ENCODE results near the gene PER2.

Gene PER2

DNA sequence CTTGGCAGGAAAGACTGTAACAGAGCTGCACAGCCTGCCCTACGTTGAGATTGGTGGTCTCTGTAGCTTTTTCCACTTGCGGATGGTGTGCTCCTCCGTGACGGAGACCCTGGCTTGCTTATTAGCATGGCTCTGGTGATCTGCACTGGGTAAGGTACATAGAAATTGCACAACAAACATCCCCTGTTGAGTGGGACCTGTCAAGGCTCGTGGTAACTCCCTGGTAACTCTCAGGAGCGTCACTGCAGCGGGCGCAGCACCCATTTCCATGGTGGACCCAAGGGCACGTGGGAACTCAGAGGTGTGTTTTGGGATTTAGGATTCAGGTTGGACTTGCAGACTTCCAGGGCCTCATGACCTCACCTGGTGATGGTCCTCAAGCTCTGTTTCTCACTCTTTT is 33.1 kb upstream of the PER2 start:
- ChIA-PET POLR2A (no interaction called here), CTCF (interaction anchor here (1.3 to 1.5 kb wide), 3 partner anchors 20 to 56 kb away, joined by 3 to 4 read pairs (median 3); no protein-coding TSS in a partner anchor)
- TF ChIP-seq, protein P1, sequence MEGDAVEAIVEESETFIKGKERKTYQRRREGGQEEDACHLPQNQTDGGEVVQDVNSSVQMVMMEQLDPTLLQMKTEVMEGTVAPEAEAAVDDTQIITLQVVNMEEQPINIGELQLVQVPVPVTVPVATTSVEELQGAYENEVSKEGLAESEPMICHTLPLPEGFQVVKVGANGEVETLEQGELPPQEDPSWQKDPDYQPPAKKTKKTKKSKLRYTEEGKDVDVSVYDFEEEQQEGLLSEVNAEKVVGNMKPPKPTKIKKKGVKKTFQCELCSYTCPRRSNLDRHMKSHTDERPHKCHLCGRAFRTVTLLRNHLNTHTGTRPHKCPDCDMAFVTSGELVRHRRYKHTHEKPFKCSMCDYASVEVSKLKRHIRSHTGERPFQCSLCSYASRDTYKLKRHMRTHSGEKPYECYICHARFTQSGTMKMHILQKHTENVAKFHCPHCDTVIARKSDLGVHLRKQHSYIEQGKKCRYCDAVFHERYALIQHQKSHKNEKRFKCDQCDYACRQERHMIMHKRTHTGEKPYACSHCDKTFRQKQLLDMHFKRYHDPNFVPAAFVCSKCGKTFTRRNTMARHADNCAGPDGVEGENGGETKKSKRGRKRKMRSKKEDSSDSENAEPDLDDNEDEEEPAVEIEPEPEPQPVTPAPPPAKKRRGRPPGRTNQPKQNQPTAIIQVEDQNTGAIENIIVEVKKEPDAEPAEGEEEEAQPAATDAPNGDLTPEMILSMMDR (IDR thresholded peaks at IDR 0.05; ENCODE audit: insufficient read depth, low read length, missing control alignments) = no peak
- DNase-seq (ENCODE audit: low read depth, low spot score) = no peak
- peak overlapping the region; percentile 71 for H3K4me3 ChIP-seq (ENCODE audit: low read depth, low read length)

DNA sequence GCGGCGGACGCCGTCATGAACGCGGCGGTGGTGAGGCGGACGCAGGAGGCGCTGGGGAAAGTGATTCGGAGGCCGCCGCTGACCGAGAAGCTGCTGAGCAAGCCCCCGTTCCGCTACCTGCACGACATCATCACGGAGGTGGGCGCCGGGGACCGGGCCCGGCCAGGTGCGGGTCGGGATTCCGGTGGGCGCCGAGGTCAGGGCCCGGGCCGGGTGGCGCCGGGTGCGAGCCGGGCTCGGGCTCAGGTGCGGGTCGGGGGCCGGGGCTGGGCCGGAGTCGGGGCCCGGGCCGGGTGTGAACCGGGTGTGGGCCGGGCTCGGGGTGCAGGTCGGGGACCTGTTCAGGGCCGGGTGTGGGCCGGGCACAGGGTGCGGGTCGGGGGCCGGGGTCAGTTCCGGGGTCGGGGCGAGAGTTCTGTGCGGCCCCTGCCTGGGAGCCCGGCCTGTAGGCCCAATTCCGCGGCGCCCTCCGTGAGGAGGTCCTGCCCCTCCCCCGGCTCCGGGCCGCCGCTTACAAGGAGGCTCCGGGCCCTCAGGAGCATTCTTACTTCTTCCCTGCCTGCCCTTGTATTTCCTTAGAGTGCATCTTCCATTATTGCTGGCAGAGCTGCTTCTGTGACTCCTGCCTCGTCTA is 32.4 kb upstream of the PER2 start:
- no peak for DNase-seq (ENCODE audit: low read depth, low spot score)
- POLR2A ChIA-PET = no interaction called here
- TF ChIP-seq, protein P1 (IDR thresholded peaks at IDR 0.05; ENCODE audit: insufficient read depth, low read length, missing control alignments) = no peak
- peak overlapping the region; percentile 71 for H3K4me3 ChIP-seq (ENCODE audit: low read depth, low read length)
- CTCF ChIA-PET = interaction anchor here (1.3 to 1.5 kb wide), 2 partner anchors 37 to 55 kb away, joined by 3 read pairs; no protein-coding TSS in a partner anchor

DNA sequence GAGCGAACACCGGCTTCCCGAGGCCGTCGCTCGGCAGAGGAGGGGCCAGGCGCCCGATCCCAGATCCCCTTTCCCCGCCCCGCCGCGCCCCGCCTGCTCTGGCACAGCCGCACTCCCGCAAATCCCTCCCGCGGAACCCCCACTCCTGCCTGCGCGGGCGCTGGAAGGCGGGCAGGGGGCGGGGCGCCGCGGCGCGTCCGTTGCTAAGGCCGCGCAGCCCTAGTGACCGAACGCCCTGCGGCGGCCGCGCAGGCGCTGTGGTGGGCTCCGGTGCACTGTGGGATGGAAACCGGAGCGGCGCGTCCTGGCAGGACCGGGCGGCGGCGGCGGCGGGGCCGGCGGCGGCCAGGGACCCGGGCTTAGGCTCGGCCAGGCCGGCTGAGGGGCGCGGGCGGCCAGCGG is 31.8 kb upstream of the PER2 start, which contains the start of gene TRAF3IP1:
Gene TRAF3IP1, plus strand, starts transcription at position 273 of the 402 bp plus-strand sequence. CDS start 145 bp downstream, outside the sequence.
- POLR2A ChIA-PET = no interaction called here
- peak within 1 kb of the TSS; percentile 71 for H3K4me3 ChIP-seq (ENCODE audit: low read depth, low read length)
- CTCF ChIA-PET = interaction anchor here (1.3 to 1.5 kb wide), 2 partner anchors 37 to 55 kb away, joined by 3 read pairs; no protein-coding TSS in a partner anchor
- peak; percentile 16 for DNase-seq (ENCODE audit: low read depth, low spot score)
- TF ChIP-seq, protein P1 (IDR thresholded peaks at IDR 0.05; ENCODE audit: insufficient read depth, low read length, missing control alignments) = no peak

DNA sequence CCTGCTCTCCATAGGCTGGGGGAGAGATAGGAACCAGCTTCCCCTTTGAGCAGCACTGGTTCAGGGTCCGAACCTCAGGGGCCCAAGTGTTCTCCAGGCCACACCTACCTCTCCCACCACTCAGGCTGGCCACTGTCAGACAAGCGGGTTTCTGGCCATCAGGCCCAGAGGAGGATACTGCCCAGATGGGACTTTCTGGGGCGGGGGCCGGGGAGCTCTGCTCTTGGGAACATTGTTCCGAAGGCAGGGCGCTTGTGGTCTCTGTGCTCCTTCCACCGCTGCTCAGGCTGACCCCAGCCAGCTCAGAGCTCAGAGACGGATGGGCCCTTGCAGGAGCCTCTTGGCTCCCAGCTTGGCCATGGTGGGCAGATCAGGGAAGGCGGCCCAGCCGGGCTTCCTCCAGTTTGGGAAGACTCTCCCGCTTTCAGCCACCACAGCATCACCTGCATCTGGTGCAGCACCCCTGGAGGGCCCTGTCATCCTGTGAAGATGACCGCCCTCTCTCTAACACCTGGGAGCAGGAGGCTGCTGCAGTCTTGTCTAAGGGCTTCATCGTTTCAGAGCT is 26.7 kb upstream of the PER2 start:
- POLR2A ChIA-PET = no interaction called here
- TF ChIP-seq, protein P1 (IDR thresholded peaks at IDR 0.05; ENCODE audit: insufficient read depth, low read length, missing control alignments) = no peak
- no peak overlapping the region for H3K4me3 ChIP-seq (ENCODE audit: low read depth, low read length)
- CTCF ChIA-PET = interaction anchor here (1.6 kb wide), 1 partner anchor 42 kb away, joined by 4 read pairs; no protein-coding TSS in a partner anchor
- DNase-seq (ENCODE audit: low read depth, low spot score) = no peak

DNA sequence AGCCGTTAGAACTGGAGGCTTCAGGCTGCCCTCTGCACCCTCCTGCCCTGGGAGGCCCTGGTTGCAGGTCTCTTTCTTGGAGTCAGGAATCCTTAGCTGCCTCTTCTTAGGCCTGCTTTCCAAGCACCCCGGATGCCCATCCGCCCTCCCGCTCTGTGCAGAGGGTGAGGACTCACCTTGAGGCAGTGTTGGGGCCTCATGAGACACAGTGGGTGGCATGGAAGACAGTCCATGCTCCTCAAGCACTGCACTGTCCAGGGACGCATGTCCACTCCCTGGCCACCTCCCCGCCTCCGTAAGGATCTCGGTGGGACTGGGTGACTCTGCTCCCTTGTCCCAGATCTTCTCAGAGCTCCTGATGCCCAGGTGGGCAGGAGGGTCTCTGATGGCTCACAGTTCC is 26.2 kb upstream of the PER2 start:
- H3K4me3 ChIP-seq (ENCODE audit: low read depth, low read length) = no peak overlapping the region
- TF ChIP-seq, protein P1 (IDR thresholded peaks at IDR 0.05; ENCODE audit: insufficient read depth, low read length, missing control alignments) = no peak
- POLR2A ChIA-PET = no interaction called here
- DNase-seq (ENCODE audit: low read depth, low spot score) = no peak
- CTCF ChIA-PET = no interaction called here

DNA sequence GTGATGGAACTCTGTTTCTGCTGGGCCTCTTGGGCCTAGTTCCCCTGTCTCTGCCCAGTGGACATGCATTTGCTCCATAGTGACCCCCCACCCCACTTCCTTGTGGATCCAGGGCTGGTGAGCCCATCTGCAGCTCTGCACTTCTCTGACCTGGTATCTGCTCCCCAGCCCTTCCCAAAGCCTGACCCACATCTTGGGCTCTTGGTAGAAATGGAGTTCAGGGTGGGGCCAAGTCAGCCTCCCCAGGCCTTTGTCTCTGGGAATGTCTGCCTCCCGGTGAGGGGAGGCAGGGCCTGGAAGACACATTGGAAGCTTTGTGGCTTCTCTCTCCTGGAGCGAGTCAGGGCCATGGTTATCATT is 25.6 kb upstream of the PER2 start:
- TF ChIP-seq, protein P1 (IDR thresholded peaks at IDR 0.05; ENCODE audit: insufficient read depth, low read length, missing control alignments) = no peak
- ChIA-PET POLR2A (no interaction called here), CTCF (no interaction called here)
- DNase-seq (ENCODE audit: low read depth, low spot score) = no peak
- no peak overlapping the region for H3K4me3 ChIP-seq (ENCODE audit: low read depth, low read length)
